Mammary epithelial cell (primary cell): ENCODE data around the gene SMTN.

Experiments
- CTCF ChIP-seq, 2 donors: IDR thresholded peaks in 1 of 2; conservative IDR thresholded peaks in 1 of 2; 2 replicates each; pipeline ENCODE4 v1.5.1; 2011 to 2012; ENCODE audit warnings: inconsistent platforms in 2 of 2, low read length in 2 of 2, mild to moderate bottlenecking in 2 of 2, control low read depth in 1 of 2, low read depth in 1 of 2; ENCODE audit not compliant: insufficient read depth in 1 of 2; ENCODE audit errors: extremely low read depth in 1 of 2
- EZH2 ChIP-seq: IDR thresholded peaks from 2 replicates; pipeline ENCODE4 v1.6.1; 2012; ENCODE audit warnings: low read length, inconsistent platforms, borderline replicate concordance

GRCh38 chr22:31087744-31088215 lies 6.7 kb downstream of the SMTN start:
- TF ChIP-seq CTCF (conservative IDR thresholded peaks at IDR 0.05 in 1 of 2, IDR thresholded peaks at IDR 0.05 in 1 of 2; ENCODE audit: extremely low read depth in 1 of 2, insufficient read depth in 1 of 2, low read depth in 1 of 2, low read length in 2 of 2) (no peak), EZH2 (no peak)
